ENCODE results near the gene CD44.

GRCh38 chr11:35257281-35257680, 118.3 kb downstream of the CD44 start:
- TF ChIP-seq EZH2phosphoT487 (conservative IDR thresholded peaks at IDR 0.05; ENCODE audit: low read length) (no peak), CTCF (IDR thresholded peaks at IDR 0.05; ENCODE audit: insufficient read depth, low read length, poor library complexity, severe bottlenecking) (no peak)

Measured in SU-DHL-6 (cell line).